Adrenal gland (tissue), 12 donors: ENCODE results near the gene KAT8. TPM values are rescaled to one million over a fixed set of nuclear protein-coding genes. Genes with fewer than 3 reads are reported as not detected.
"Not testable (repeated sequence)": the region's sequence is repeated elsewhere in the genome, so short reads cannot be mapped to it uniquely, and the experiment has no call there.

Experiments
- DNase-seq, 7 donors: peaks; one replicate each; pipeline ENCODE4 v3.0.0-alpha.2; 2019 to 2020
- H3K27ac ChIP-seq, 5 donors: fragments of 200-600 bp; sonication (generic) in 4 of 5; 1 replicate in 3 of 5; 2 replicates in 2 of 5; pipeline versions ENCODE4 v1.5.1 to v1.8.0; 2016 to 2020; ENCODE audit warnings: mild to moderate bottlenecking in 1 of 5
- H3K27me3 ChIP-seq: fragments of 200-600 bp; 2 replicates; pipeline ENCODE4 v1.8.0; 2021
- H3K36me3 ChIP-seq, 2 donors: fragments of 200-600 bp; replicated peaks in 1 of 2; 1 replicate in 1 of 2; 2 replicates in 1 of 2; pipeline versions ENCODE4 v1.5.1 to v1.8.0; 2018 to 2022
- H3K4me1 ChIP-seq, 2 donors: fragments of 200-600 bp; replicated peaks in 1 of 2; 1 replicate in 1 of 2; 2 replicates in 1 of 2; pipeline versions ENCODE4 v1.5.1 to v1.8.0; 2018 to 2021
- H3K4me3 ChIP-seq, 4 donors: fragments of 200-600 bp; sonication (generic) in 3 of 4; one replicate each; pipeline ENCODE4 v1.5.1; 2016 to 2018
- H3K9me3 ChIP-seq, 3 donors: fragments of 200-600 bp; sonication (generic) in 1 of 3; replicated peaks in 1 of 3; 1 replicate in 2 of 3; 2 replicates in 1 of 3; pipeline versions ENCODE4 v1.5.1 to v1.8.0; 2016 to 2021
- POLR2A ChIP-seq, 2 donors: fragments of 450-650 bp; IDR thresholded peaks; one replicate each; pipeline ENCODE4 v1.6.1; 2017; ENCODE audit warnings: antibody characterized with exemption in 2 of 2, mild to moderate bottlenecking in 2 of 2, moderate library complexity in 1 of 2
- WGBS, 4 donors: extraction: QIAGEN DNeasy Blood & Tissue Kit in 2 of 4; methylation state at CpG; one replicate each; pipeline versions ENCODE4 v1.1.5 to v1.1.7; 2013 to 2017; 5-methylcytosine and 5-hydroxymethylcytosine counted together
- intact Hi-C, 2 donors: fragments of 100-400 bp; cut with DNase I; formaldehyde crosslinking; loops; one replicate each; pipeline versions ENCODE4 v1.14.1 to v1.15.0; 2022 to 2023
- polyA plus RNA-seq, 3 donors: library from polyadenylated mRNA; stranded (reverse); fragments of 200-250 nt in 2 of 3; fragments of 350-450 nt in 1 of 3; fragmentation: Illumina TruSeq in 1 of 3; extraction: RNeasy Lipid Tissue Mini Kit (QIAGEN cat#74804) in 1 of 3; gene quantifications; one replicate each; pipeline ENCODE4 v1.2.3, GENCODE V29; 2013 to 2014
- total RNA-seq, 9 donors: library from RNA; depleted of rRNA in 4 of 9; stranded (reverse); fragments of >200 nt in 4 of 9; fragments of 120-200 nt in 1 of 9; fragmentation: NEBNext Ultra II Directional in 1 of 9; extraction: Animal tissue kit (Norgen Biotek cat#: 25700) in 1 of 9; gene quantifications; one replicate each; pipeline versions ENCODE4 v1.1.0 to v1.2.4, GENCODE V29; 2013 to 2023
- TF ChIP-seq, protein P1 (sequence below), 6 experiments: fragments of 450-650 bp in 4 of 6; fragments of 200-600 bp in 2 of 6; sonication (generic) in 1 of 6; IDR thresholded peaks; 1 replicate in 5 of 6; 2 replicates in 1 of 6; pipeline versions ENCODE4 v1.5.1 to v1.8.0; 2016 to 2021; ENCODE audit warnings: antibody characterized with exemption in 6 of 6, mild to moderate bottlenecking in 2 of 6, moderate library complexity in 1 of 6
- donor health status: healthy with polysubstance abuse.
- donor health status: Bipolar disorder and iron deficiency.
- donor health status: DM: yes; HTN: yes; CAD: no.
- donor health status: DM: no; HTN: no; CAD: no.
- donor health status: DM: no; HTN: no; CAD: no.
- donor health status: DM: yes; HTN: yes; CAD: no.

Gene KAT8
- total and polyA plus RNA-seq, 12 donors, result 45.0 to 148 (median 86.9) TPM

DNA sequence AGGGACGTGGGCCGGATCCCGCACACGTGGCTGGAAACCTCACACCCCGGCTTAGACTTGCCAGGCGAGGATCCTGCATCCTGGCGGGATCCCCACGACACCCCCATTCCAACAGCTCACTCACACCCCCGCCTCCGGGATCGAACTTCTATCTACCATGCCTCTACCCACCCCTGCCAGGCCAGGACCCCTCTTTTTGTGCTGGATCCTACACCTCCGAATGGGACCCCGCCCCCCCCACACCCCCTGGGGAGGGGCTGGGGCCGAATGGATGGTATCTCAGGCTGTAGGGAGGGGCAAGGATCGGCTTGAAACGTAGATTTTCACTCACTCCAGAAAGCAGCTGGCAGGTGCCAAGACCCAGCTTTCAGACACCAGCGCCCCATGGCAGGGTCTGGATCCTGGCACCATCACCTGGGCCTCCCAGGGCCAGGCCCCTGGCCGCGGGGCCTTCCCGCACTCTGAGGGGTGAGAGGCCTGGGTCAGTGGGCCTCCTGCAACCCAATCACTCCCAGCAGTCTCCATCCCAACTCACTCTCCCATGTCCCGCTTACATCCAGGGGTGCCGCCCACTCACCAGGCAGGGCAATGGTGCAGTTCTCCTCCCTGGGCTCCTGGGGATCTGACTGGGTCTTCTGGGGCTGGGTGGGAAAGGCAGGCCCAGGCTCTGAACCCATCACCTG lies 25.7 kb downstream of the KAT8 start:
- no peaks in the 10 kb centered on the region for H3K9me3 ChIP-seq
- peak overlapping the region in 1 of 4 donors; percentile 53 for H3K4me3 ChIP-seq
- H3K36me3 ChIP-seq, result no peaks in the 10 kb centered on the region
- H3K27me3 ChIP-seq, result peaks cover 6% of the 10 kb centered on the region
- TF ChIP-seq, protein P1, sequence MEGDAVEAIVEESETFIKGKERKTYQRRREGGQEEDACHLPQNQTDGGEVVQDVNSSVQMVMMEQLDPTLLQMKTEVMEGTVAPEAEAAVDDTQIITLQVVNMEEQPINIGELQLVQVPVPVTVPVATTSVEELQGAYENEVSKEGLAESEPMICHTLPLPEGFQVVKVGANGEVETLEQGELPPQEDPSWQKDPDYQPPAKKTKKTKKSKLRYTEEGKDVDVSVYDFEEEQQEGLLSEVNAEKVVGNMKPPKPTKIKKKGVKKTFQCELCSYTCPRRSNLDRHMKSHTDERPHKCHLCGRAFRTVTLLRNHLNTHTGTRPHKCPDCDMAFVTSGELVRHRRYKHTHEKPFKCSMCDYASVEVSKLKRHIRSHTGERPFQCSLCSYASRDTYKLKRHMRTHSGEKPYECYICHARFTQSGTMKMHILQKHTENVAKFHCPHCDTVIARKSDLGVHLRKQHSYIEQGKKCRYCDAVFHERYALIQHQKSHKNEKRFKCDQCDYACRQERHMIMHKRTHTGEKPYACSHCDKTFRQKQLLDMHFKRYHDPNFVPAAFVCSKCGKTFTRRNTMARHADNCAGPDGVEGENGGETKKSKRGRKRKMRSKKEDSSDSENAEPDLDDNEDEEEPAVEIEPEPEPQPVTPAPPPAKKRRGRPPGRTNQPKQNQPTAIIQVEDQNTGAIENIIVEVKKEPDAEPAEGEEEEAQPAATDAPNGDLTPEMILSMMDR (IDR thresholded peaks at IDR 0.05), result no peak
- TF ChIP-seq POLR2A (IDR thresholded peaks at IDR 0.05), result no peak
- H3K4me1 ChIP-seq, result peaks cover 23 to 26% of the 10 kb centered on the region in 2 donors
- 55 to 81% (median 62%) methylated on average over 10 to 22 of the region's 22 CpGs for WGBS, 4 donors
- H3K27ac ChIP-seq, result peak overlapping the region in 4 of 5 donors; percentile 18 to 91 (median 68)
- intact Hi-C loops, result loop anchor here (10.0 kb wide), 2 partner anchors 58 to 158 kb away; partner anchors contain the start of genes HSD3B7 (in 1 of the 2) and PRSS53 (in 1 of the 2)
- DNase-seq, result peak in 4 of 7 donors; percentile 45 to 71 (median 58)

DNA sequence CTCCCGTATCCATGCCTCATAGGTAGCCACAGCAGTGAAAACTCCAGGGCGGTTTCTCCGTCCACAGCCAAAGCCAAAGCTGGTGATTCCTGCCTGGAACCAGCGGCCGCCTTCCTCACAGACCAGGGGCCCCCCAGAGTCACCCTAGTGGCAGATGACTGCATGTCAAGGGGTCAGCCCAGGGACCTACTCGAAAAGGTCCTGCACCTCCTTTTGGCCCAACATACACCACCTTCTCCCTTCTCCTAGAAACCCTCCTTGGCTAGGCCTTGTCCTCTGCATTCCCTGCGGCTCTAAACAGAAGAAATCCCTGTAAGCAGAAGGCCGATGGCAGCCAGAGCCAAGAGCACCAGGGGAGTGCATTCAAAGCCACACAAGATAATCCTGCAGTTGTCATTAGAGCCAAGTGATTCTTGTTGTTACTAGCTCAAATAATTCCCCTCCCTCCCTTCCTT lies 26.3 kb downstream of the KAT8 start:
- H3K4me3 ChIP-seq, result no peak overlapping the region
- H3K36me3 ChIP-seq, result no peaks in the 10 kb centered on the region
- peaks cover 11% of the 10 kb centered on the region for H3K27me3 ChIP-seq
- no peaks in the 10 kb centered on the region for H3K9me3 ChIP-seq
- TF ChIP-seq, protein P1 (IDR thresholded peaks at IDR 0.05), result no peak
- TF ChIP-seq POLR2A (IDR thresholded peaks at IDR 0.05), result no peak
- intact Hi-C loops, result loop anchor here (10.0 kb wide), 2 partner anchors 59 to 159 kb away; partner anchors contain the start of genes HSD3B7 (in 1 of the 2) and PRSS53 (in 1 of the 2)
- WGBS, 4 donors, result 85 to 100% (median 94%) methylated on average over 4 to 8 of the region's 8 CpGs
- peaks cover 20 to 21% of the 10 kb centered on the region in 2 donors for H3K4me1 ChIP-seq
- no peak overlapping the region for H3K27ac ChIP-seq
- DNase-seq, result peak in 1 of 7 donors; percentile 36

DNA sequence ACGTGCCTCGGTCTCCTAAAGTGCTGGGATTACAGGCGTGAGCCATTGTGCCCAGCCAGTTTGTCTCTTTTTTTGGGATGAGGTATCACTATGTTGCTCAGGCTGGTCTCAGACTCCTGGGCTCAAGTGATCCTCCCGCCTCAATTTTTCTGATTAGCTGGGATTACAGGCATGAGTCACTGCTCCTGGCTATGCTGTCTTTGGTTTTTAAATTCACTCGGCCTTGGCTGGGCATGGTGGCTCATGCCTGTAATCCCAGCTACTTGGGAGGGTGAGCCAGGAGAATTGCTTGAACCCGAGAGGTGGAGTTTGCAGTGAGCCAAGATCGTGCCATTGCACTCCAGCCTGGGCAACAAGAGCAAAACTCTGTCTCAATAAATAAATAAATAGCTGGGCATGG lies 27.0 kb downstream of the KAT8 start:
- DNase-seq, result peak in 2 of 7 donors; percentile 38 to 55

DNA sequence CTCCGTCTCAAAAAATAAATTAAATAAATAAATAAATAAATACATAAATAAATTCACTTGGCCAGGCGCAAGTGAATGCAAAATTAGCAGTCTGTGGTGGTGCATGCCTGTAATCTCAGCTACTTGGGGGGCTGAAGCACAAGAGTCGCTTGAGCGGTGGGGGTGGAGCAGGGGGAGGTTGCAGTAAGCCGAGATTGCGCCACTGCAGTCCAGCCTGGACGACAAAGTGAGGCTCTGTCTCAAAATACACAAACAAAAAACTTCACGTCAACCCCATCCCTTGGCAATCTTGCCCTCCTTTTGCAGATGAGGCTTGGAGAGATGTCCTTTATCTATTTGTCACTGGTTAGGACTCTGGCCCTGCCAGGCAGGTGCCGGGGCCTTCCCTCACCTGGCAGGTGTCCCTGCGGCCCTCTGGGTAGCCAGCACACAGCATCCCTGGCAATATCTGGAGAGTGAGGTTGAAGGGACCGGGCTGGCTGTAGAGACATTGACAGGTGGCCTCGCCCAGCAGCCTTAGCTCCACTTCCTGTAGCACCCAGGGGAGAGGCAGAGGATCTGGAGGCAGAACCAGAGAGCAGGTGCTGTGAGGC lies 28.0 kb downstream of the KAT8 start:
- H3K36me3 ChIP-seq, result no peaks in the 10 kb centered on the region
- no peaks in the 10 kb centered on the region for H3K9me3 ChIP-seq
- no peak overlapping the region for H3K27ac ChIP-seq
- DNase-seq, result no peak
- intact Hi-C loops, result loop anchor here (10.0 kb wide), 2 partner anchors 61 to 161 kb away; partner anchors contain the start of genes HSD3B7 (in 1 of the 2) and PRSS53 (in 1 of the 2)
- no peak for TF ChIP-seq POLR2A (IDR thresholded peaks at IDR 0.05)
- TF ChIP-seq, protein P1 (IDR thresholded peaks at IDR 0.05), result no peak
- H3K4me3 ChIP-seq, result no peak overlapping the region
- WGBS, 4 donors, result 79 to 85% (median 81%) methylated on average over 9 to 12 of the region's 12 CpGs
- peaks cover 11% of the 10 kb centered on the region for H3K27me3 ChIP-seq
- peaks cover 15% of the 10 kb centered on the region in 2 donors for H3K4me1 ChIP-seq

More for the DNA sequence above, 27.0 kb downstream of the KAT8 start:
- H3K4me1 ChIP-seq, result peaks cover 15% of the 10 kb centered on the region in 2 donors
- H3K36me3 ChIP-seq, H3K27ac ChIP-seq, H3K9me3 ChIP-seq, H3K4me3 ChIP-seq: not testable (repeated sequence)
- WGBS, 4 donors, result 65 to 86% (median 73%) methylated on average over 7 of the region's 7 CpGs
- H3K27me3 ChIP-seq, result peaks cover 11% of the 10 kb centered on the region
- intact Hi-C loops, result loop anchor here (10.0 kb wide), 2 partner anchors 60 to 160 kb away; partner anchors contain the start of genes HSD3B7 (in 1 of the 2) and PRSS53 (in 1 of the 2)
